Esophagus squamous epithelium (tissue), 5 donors: Measurements from ENCODE around the gene TMEM163. TPM values are rescaled to one million over a fixed set of nuclear protein-coding genes. Genes with fewer than 3 reads are reported as not detected.

ENCODE experiments used
- DNase-seq: peaks from one replicate; lab custom pipeline; 2025; lab: John Stamatoyannopoulos, UW
- H3K27ac ChIP-seq, 4 donors: fragments of 200-600 bp; sonication (generic); one replicate each; pipeline ENCODE4 v1.5.1; 2016 to 2019; ENCODE audit warnings: mild to moderate bottlenecking in 1 of 4
- H3K27me3 ChIP-seq, 4 donors: fragments of 200-600 bp; sonication (generic); 1 replicate in 3 of 4; 2 replicates in 1 of 4; pipeline versions ENCODE4 v1.5.1 to v1.6.0; 2017 to 2021; ENCODE audit warnings: antibody characterized with exemption in 1 of 4
- H3K36me3 ChIP-seq, 3 donors: fragments of 200-600 bp; sonication (generic); one replicate each; pipeline ENCODE4 v1.5.1; 2016 to 2019
- H3K4me1 ChIP-seq, 3 donors: fragments of 200-600 bp; sonication (generic); one replicate each; pipeline ENCODE4 v1.5.1; 2017 to 2019
- H3K4me3 ChIP-seq, 4 donors: fragments of 200-600 bp; sonication (generic); 1 replicate in 3 of 4; 2 replicates in 1 of 4; pipeline ENCODE4 v1.5.1; 2016 to 2019; ENCODE audit warnings: mild to moderate bottlenecking in 2 of 4, moderate library complexity in 1 of 4
- H3K9me3 ChIP-seq, 3 donors: fragments of 200-600 bp; sonication (generic); one replicate each; pipeline ENCODE4 v1.5.1; 2016 to 2019
- POLR2A ChIP-seq, 4 donors: fragments of 450-650 bp; IDR thresholded peaks; one replicate each; pipeline ENCODE4 v1.6.1; 2017; ENCODE audit warnings: antibody characterized with exemption in 4 of 4, mild to moderate bottlenecking in 4 of 4, moderate library complexity in 3 of 4
- WGBS, 2 donors: methylation state at CpG; one replicate each; pipeline ENCODE4 v1.1.5; 2018; 5-methylcytosine and 5-hydroxymethylcytosine counted together
- intact Hi-C: fragments of 100-400 bp; cut with DNase I; formaldehyde crosslinking; loops from one replicate; pipeline ENCODE4 v1.15.0; 2022
- total RNA-seq, 4 donors: library from RNA; depleted of rRNA; stranded (reverse); fragments of >200 nt; gene quantifications; one replicate each; pipeline ENCODE4 v1.1.0, GENCODE V29; 2016
- TF ChIP-seq, protein P1 (sequence below), 6 experiments: fragments of 450-650 bp in 4 of 6; fragments of 200-600 bp in 2 of 6; sonication (generic) in 2 of 6; IDR thresholded peaks; one replicate each; pipeline ENCODE4 v1.5.1; 2016 to 2019; ENCODE audit warnings: antibody characterized with exemption in 6 of 6, mild to moderate bottlenecking in 4 of 6, moderate library complexity in 4 of 6
- donor health status: DM: yes; HTN: yes; CAD: no.

The TMEM163 gene
- total RNA-seq, 4 donors from 2014 or later, result 0.09 to 0.19 (median 0.12) TPM; not detected in 1

DNA sequence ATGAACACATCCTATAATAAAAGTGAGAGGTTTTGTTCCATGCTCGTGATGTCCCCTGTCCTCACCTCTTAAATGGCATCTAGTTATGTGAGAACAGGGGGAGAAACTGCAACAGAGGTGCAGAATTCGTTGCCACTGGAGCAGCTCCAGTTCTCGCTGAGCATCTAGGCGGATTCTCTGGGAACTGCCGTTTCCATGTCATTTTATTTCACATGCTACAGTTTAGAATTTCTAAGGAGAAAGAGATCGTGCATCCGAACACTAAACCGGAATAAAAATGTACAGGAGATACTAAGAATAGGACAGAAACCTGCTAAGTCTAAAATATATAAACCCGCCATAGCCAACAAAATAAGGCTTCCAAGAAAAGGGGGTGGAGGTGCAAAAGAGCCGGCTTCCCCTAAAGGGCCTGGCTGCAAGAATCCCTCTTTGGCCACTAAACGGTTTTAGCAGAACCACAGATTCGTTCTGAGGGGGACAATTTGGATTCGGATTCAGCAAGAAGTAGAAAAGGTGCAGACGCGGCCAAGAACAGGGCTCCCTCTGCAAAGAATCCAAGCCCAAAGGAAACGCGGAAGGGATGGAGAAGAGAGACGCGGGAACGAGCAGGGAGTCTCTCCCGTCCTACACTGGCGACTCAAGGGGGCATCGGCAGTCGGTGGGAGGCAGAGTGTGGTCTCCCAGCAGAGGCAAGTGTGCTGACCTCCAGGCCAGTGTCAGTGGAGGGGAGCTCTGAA is 1.3 kb downstream of the TMEM163 start:
- no peak for DNase-seq
- H3K4me1 ChIP-seq, result peaks cover 7 to 22% (median 9%) of the 10 kb centered on the region in 3 donors
- TF ChIP-seq, protein P1, sequence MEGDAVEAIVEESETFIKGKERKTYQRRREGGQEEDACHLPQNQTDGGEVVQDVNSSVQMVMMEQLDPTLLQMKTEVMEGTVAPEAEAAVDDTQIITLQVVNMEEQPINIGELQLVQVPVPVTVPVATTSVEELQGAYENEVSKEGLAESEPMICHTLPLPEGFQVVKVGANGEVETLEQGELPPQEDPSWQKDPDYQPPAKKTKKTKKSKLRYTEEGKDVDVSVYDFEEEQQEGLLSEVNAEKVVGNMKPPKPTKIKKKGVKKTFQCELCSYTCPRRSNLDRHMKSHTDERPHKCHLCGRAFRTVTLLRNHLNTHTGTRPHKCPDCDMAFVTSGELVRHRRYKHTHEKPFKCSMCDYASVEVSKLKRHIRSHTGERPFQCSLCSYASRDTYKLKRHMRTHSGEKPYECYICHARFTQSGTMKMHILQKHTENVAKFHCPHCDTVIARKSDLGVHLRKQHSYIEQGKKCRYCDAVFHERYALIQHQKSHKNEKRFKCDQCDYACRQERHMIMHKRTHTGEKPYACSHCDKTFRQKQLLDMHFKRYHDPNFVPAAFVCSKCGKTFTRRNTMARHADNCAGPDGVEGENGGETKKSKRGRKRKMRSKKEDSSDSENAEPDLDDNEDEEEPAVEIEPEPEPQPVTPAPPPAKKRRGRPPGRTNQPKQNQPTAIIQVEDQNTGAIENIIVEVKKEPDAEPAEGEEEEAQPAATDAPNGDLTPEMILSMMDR (IDR thresholded peaks at IDR 0.05), result no peak
- TF ChIP-seq POLR2A (IDR thresholded peaks at IDR 0.05), result no peak
- WGBS, 2 donors, result 18 to 31% methylated on average over 19 to 24 of the region's 24 CpGs
- intact Hi-C loops, result no loop called here
- H3K27ac ChIP-seq, result no peak overlapping the region
- H3K4me3 ChIP-seq, result peak overlapping the region in 2 of 4 donors; percentile 48 to 65
- no peaks in the 10 kb centered on the region for H3K36me3 ChIP-seq
- peaks cover 7 to 100% (median 24%) of the 10 kb centered on the region in 4 donors for H3K27me3 ChIP-seq
- H3K9me3 ChIP-seq, result no peaks in the 10 kb centered on the region

DNA sequence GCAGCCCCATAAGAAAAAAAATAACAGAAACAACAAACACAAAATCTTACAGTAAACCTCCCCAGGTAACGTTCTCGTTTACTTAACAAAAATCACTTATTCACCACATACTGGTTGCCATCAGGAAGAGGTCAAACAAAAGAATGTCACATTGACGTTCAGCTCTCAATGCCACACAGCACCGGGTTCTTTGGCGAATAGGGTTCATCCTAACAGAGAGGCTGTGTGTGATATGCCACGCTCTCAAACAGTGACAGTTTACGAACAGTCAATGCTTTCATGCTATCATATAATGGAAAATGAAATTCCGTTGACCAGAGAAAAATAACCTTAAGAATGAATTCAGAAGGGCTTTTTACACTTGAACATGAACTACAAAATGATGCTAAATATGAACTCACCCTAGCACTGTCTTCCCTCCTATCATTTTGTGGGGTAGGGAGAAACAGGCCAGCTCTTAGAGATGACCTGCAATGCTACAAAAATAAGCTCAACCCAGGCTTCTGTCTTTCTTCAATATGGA is 2.0 kb downstream of the TMEM163 start:
- Histone ChIP-seq H3K4me3 (no peak overlapping the region), H3K36me3 (no peaks in the 10 kb centered on the region), H3K9me3 (no peaks in the 10 kb centered on the region), H3K27me3 (peaks cover 7 to 100% (median 24%) of the 10 kb centered on the region in 4 donors), H3K27ac (no peak overlapping the region), H3K4me1 (peaks cover 7 to 22% (median 9%) of the 10 kb centered on the region in 3 donors)
- no peak for DNase-seq
- WGBS, 2 donors, result 65 to 66% methylated on average over 8 of the region's 8 CpGs
- TF ChIP-seq, protein P1 (IDR thresholded peaks at IDR 0.05), result no peak
- intact Hi-C loops, result no loop called here

DNA sequence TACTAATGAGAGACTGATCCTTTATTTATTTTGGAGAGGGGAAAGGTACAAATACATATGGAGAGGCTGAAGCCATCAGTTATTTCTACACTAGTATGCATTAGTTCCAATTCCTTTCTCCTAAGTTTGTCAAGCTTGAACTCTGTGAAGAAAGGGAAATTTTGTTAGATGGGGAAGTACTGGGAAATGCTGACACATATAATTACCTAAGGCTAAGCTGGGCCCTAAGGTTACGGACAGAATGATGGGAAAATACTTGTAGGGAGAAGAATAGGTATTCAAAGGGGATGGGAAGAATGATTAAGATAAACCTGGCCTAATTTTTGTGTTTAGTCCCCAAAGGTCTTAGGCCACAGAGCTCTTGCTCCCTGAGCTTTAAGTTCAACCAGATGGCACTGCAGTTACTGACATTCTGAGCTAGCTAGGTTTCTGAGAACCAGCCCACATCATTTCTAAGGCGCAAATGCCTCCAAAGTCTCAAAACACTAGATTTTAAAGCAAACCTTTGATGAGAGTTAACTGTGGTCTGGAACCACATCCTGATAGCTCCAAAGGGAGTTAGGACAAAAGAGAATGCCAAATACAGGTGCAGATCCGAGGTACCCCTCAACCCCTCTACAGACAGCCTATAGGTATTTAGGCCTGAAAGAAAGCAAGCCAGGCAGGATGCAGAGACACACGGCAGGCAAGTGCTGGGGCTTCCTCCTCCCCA is 2.7 kb downstream of the TMEM163 start:
- Histone ChIP-seq H3K4me1 (peaks cover 7 to 22% (median 9%) of the 10 kb centered on the region in 3 donors), H3K4me3 (no peak overlapping the region), H3K27me3 (peaks cover 7 to 99% (median 24%) of the 10 kb centered on the region in 4 donors), H3K36me3 (no peaks in the 10 kb centered on the region), H3K9me3 (no peaks in the 10 kb centered on the region), H3K27ac (no peak overlapping the region)
- WGBS, 2 donors, result 66 to 71% methylated on average over 3 to 4 of the region's 4 CpGs
- intact Hi-C loops, result no loop called here
- no peak for TF ChIP-seq POLR2A (IDR thresholded peaks at IDR 0.05)
- TF ChIP-seq, protein P1 (IDR thresholded peaks at IDR 0.05), result no peak
- DNase-seq, result no peak

GRCh38 chr2:134714228-134714627 is 4.6 kb downstream of the TMEM163 start:
- WGBS, 2 donors, result 73 to 96% methylated on average over 2 of the region's 2 CpGs
- no peak for TF ChIP-seq POLR2A (IDR thresholded peaks at IDR 0.05)
- TF ChIP-seq, protein P1 (IDR thresholded peaks at IDR 0.05), result no peak
- Histone ChIP-seq H3K4me3 (no peak overlapping the region), H3K36me3 (no peaks in the 10 kb centered on the region), H3K27me3 (peaks cover 7 to 95% (median 19%) of the 10 kb centered on the region in 4 donors), H3K27ac (no peak overlapping the region), H3K4me1 (peaks cover 7 to 17% (median 9%) of the 10 kb centered on the region in 3 donors), H3K9me3 (no peaks in the 10 kb centered on the region)
- DNase-seq, result no peak
- intact Hi-C loops, result no loop called here

GRCh38 chr2:134713606-134714005 is 5.2 kb downstream of the TMEM163 start:
- H3K4me1 ChIP-seq, result peaks cover 7 to 11% (median 9%) of the 10 kb centered on the region in 3 donors
- 62 to 67% methylated on average over 1 of the region's 1 CpG for WGBS, 2 donors
- H3K27me3 ChIP-seq, result peaks cover 7 to 92% (median 18%) of the 10 kb centered on the region in 4 donors
- TF ChIP-seq, protein P1 (IDR thresholded peaks at IDR 0.05), result no peak
- TF ChIP-seq POLR2A (IDR thresholded peaks at IDR 0.05), result no peak
- H3K27ac ChIP-seq, result no peak overlapping the region
- no peak for DNase-seq
- H3K9me3 ChIP-seq, result no peaks in the 10 kb centered on the region
- H3K36me3 ChIP-seq, result no peaks in the 10 kb centered on the region
- intact Hi-C loops, result no loop called here
- no peak overlapping the region for H3K4me3 ChIP-seq
